ENCODE results near the gene KTN1. TPM values are rescaled to one million over a fixed set of nuclear protein-coding genes. Genes with fewer than 3 reads are reported as not detected.

The KTN1 gene
- total RNA-seq, 6 experiments from 2014 or later, result 135 to 175 (median 148) TPM

DNA sequence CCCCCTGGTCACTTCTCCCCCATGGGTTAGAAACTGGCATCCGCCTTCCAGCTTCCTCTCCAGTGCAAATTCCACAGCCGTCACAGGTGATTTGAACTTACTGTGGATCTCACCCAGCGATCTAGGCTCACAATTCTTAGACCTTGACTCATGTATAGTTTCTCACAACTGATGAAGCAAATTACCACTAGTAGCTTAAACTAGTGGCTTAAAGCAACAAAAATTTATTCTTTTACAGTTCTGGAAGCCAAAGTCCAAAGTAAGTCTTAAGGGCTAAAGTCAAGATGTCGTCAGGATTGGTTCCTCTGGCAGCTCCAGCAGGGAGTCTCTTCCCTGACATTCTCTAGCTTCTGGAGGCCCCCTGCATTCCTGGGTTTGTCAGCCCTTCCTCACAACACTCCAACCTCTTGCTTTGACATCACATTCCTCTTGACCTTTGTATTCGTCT, 117.4 kb downstream of the KTN1 start:
- H3K36me3 Mint-ChIP-seq (ENCODE audit: low read depth), result peaks cover 15% of the 10 kb centered on the region
- H3K27ac Mint-ChIP-seq, result peak overlapping the region; percentile 22; the same call in 1 of the 2 replicates
- TF ChIP-seq CTCF (IDR thresholded peaks at IDR 0.05), result no peak
- no peak for DNase-seq
- peaks cover 34% of the 10 kb centered on the region for H3K4me1 Mint-ChIP-seq (ENCODE audit: low read depth)
- H3K27me3 Mint-ChIP-seq (ENCODE audit: insufficient read depth), result peaks cover 4% of the 10 kb centered on the region
- H3K9me3 Mint-ChIP-seq, result no peaks in the 10 kb centered on the region
- no peak overlapping the region for H3K4me3 Mint-ChIP-seq

GRCh38 chr14:55698051-55698450, 118.0 kb downstream of the KTN1 start:
- peaks cover 34% of the 10 kb centered on the region for H3K4me1 Mint-ChIP-seq (ENCODE audit: low read depth)
- no peak overlapping the region for H3K4me3 Mint-ChIP-seq
- peaks cover 4% of the 10 kb centered on the region for H3K27me3 Mint-ChIP-seq (ENCODE audit: insufficient read depth)
- TF ChIP-seq CTCF (IDR thresholded peaks at IDR 0.05), result no peak
- peaks cover 15% of the 10 kb centered on the region for H3K36me3 Mint-ChIP-seq (ENCODE audit: low read depth)
- H3K27ac Mint-ChIP-seq, result no peak overlapping the region
- no peaks in the 10 kb centered on the region for H3K9me3 Mint-ChIP-seq
- DNase-seq, result no peak

- Mint-ChIP-seq H3K27ac (no peak overlapping the region), H3K4me3 (no peak overlapping the region), H3K36me3 (ENCODE audit: low read depth) (peaks cover 15% of the 10 kb centered on the region), H3K27me3 (ENCODE audit: insufficient read depth) (peaks cover 4% of the 10 kb centered on the region), H3K9me3 (no peaks in the 10 kb centered on the region), H3K4me1 (ENCODE audit: low read depth) (peaks cover 34% of the 10 kb centered on the region)
- peak; percentile 46 for DNase-seq
- no peak for TF ChIP-seq CTCF (IDR thresholded peaks at IDR 0.05)
Observed at GRCh38 chr14:55699131-55700057, 119.4 kb downstream of the KTN1 start.

DNA sequence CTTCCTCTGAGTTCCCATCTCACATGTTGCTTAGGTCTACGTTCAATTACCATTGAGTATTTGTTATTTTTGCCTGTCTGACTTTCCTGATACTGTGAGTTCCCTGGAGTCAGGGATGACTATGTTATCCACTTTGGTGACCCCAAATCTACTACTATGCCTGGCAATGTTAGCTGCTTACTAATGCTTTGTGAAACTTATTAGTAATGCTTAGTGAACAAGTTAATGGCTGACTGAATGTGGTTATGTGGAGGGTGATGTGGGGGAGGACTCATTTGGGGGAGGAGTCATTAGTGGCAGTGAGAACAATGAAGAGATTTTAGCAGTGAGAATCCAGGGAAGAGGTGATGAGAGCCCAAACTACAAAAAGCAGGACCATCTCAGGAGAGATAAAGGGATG, 121.6 kb downstream of the KTN1 start:
- peaks cover 15% of the 10 kb centered on the region for H3K36me3 Mint-ChIP-seq (ENCODE audit: low read depth)
- H3K4me3 Mint-ChIP-seq, result no peak overlapping the region
- H3K27me3 Mint-ChIP-seq (ENCODE audit: insufficient read depth), result peaks cover 4% of the 10 kb centered on the region
- peaks cover 39% of the 10 kb centered on the region for H3K4me1 Mint-ChIP-seq (ENCODE audit: low read depth)
- no peak for TF ChIP-seq CTCF (IDR thresholded peaks at IDR 0.05)
- peak; percentile 47 for DNase-seq
- H3K27ac Mint-ChIP-seq, result peak overlapping the region; percentile 2
- no peaks in the 10 kb centered on the region for H3K9me3 Mint-ChIP-seq

DNA sequence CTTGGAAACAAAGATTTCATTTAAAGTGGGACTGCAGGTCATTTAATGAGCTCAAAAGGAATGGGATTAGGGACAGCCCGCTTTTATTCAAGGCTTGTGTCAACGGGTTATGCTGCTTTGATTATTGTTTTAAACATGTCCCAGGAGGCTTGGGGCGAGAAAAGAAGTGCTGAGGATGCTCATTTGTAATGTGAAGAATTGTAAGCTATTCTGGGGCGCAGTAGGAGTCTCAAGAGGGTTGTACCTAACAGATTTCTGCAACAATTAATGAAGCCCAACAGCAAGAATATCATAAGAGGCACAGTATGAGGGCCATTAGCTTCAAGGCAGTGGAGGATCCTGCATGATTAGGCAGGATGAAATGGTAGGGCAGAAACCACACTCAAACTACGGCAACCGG, 122.5 kb downstream of the KTN1 start:
- Mint-ChIP-seq H3K4me1 (ENCODE audit: low read depth) (peaks cover 42% of the 10 kb centered on the region), H3K27ac (no peak overlapping the region), H3K27me3 (ENCODE audit: insufficient read depth) (no peaks in the 10 kb centered on the region; the same call in none of the 2 replicates), H3K4me3 (no peak overlapping the region), H3K9me3 (no peaks in the 10 kb centered on the region), H3K36me3 (ENCODE audit: low read depth) (peaks cover 10% of the 10 kb centered on the region)
- no peak for TF ChIP-seq CTCF (IDR thresholded peaks at IDR 0.05)
- no peak for DNase-seq
